Measurements from ENCODE around the gene PACS2.
"Not testable (repeated sequence)": the region's sequence is repeated elsewhere in the genome, so short reads cannot be mapped to it uniquely, and the experiment has no call there.

The PACS2 gene

GRCh38 chr14:105290621-105291346, 23.8 kb upstream of the PACS2 start:
- DNase-seq = no peak

DNA sequence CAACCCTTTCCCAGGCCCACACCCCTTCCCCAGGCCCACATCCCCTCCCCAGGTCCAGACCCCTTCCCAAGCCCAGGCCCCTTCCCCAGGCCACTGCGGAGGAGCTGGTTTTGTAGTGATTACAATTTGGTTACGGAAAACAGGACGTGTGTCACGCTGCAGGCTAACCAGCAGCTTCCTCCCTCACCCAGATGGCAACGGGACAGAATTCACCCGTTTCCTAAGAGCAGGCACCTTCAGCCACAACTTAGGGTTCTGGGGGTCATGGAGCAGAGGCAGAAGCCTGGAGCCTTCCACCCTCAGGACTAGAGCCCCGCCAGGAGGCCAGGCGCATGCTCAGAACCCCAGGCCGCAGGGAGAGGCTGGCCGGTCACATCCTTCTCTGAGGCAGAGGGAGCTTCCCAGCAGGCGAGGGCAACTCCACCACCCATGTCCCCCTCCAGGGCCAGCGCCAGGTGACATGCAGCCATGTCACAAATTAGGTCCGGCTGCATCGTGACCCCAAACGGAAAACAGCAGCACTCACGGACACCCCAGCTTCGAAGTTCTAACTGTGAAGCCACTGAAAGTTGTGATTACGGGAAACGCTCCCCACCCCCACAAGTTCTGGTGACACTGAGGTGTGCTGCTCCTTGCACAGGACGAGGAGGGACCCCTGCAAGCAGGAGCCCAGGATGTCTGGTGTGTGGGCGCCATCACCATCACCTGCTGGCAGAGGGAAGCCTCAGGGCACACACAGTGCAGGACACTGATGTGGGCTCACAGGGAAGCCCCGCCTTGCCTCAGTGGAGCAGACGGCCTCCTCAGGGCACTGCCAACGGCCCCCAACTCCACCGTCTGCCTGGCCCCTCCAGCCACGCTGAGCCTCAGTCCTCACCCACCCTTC, 21.5 kb upstream of the PACS2 start:
- DNase-seq = no peak

- peak; percentile 81 for DNase-seq
Measured at GRCh38 chr14:105294142-105294597, 20.4 kb upstream of the PACS2 start.

- not testable (repeated sequence) for DNase-seq
Measured at GRCh38 chr14:105297311-105297710, 17.2 kb upstream of the PACS2 start.

DNA sequence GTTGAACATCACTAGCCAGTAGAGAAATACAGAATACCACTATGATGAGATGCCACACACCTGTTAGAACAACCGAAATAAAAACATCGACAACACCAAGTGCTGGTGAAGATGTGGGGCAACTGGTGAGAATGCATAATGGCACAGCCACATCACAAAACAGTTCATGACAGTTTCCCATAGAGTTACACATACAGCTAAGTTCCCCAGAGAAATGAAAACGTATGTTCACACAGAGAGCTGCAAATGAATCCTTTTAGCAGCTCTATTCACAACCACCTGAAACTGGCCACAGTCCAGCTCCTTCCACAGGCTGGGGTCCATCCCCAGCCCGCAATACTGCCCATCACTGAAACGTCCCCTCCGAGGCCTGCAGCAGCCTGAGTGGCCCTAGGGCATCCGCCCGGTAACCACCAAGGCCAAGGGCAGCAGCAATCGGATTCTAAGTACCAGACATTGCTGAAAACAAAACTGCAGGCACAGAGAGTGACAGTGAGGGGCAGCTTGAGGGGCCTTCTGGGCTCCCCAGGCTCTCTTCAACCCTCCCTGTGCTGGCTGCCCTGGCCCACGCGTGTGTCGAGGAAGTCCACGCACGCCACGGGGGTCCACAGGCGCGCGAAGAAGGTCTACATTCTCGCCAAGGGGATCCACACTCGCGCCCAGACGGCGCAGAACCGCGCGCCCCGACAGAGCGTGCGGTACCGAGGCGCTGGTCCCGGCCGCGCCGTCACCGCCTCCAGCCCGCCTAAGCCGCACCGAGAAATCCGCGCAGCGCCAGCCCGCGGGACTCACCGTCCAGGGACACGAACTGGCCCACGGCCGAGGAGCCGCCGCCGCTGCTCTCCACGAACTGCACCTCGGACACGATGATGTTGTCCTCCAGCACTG, 14.7 kb upstream of the PACS2 start:
- no peak for DNase-seq

DNA sequence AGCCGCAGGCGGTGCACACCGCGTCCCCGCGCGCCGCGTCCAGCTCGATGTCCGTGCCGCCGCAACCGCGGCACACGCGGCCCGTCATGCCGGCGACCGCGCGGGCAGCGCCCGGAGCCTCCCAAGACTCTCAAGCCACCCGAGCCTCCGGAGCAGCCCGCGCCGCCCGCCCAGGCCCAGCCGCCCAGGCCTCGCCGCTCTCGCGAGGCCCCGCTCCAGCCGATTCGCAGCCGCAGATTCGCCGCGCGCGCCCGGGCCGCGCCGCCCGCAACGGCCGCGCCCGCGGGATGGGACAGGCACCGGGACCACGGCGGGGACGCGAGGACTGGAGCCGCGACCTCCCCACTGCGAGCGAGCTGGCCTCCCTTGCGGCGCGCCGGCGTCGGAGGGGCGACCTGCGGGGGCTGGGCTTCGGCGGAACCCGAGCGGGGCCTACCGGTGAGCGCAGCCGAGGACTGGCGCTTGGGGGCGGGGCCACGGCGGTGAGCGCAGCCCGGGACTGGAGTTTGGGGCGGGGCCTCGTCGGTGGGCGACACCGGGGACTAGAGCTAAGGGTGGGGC, 13.9 kb upstream of the PACS2 start, which contains the start of gene BRF1:
TSS of gene BRF1 (minus strand) at position 460 of the 561 bp plus-strand sequence. CDS start at position 88, 372 bp downstream.
- DNase-seq = peak; percentile 76

- DNase-seq = peak; percentile 97
Measured at GRCh38 chr14:105301103-105301914, 13.2 kb upstream of the PACS2 start.

DNA sequence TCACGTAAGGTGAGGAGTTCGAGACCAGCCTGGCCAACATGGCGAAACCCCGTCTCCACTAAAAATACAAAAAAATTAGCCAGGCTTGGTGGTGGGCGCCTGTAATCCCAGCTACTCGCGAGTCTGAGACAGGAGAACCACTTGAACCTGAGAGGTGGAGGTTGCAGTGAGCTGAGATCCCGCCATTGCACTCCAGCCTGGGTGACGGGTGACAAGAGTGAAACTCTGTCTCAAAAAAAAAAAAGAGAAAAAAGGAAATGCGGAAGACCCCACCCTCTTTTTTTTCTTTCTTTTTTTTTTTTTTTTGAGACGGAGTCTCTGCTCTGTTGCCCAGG, 12.7 kb upstream of the PACS2 start:
- not testable (repeated sequence) for DNase-seq

GRCh38 chr14:105303949-105304348, 10.6 kb upstream of the PACS2 start:
- no peak for DNase-seq

- no peak for DNase-seq
Measured at GRCh38 chr14:105304565-105304964, 10.0 kb upstream of the PACS2 start.

GRCh38 chr14:105305345-105305744, 9.2 kb upstream of the PACS2 start:
- no peak for DNase-seq

- no peak for DNase-seq
Measured at GRCh38 chr14:105305791-105306190, 8.8 kb upstream of the PACS2 start.

DNA sequence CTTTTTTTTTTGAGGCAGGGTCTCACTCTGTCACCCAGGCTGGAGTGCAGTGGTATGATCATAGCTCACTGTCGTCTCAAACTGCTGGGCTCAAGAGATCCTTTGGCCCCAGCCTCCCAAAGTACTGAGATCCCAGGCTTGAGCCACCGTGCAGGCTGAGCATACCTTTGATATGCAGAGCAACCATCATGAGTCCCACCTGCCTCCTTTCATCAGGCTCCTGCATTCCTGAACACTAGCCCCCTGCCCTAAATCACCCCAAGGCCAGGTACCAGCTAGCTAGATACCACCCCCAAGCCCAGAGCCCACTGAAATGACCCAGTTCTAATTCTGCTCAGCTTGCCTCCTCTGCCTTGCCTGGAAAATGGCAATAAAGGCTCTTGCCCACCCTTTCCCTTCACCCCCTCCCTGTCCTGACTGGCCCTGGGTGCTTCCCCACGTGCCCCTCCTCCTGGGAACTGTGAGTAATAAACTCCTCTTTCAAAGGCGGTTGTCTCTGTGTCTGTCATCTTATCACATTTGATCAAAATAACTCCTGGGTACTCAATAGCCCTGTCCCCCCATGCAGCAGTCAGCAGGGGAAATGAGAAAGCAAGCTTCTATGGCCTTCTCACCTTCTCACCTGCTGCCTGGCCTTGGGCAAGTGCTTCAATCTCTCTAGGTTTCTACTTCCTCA, 7.4 kb upstream of the PACS2 start:
- no peak for DNase-seq

DNA sequence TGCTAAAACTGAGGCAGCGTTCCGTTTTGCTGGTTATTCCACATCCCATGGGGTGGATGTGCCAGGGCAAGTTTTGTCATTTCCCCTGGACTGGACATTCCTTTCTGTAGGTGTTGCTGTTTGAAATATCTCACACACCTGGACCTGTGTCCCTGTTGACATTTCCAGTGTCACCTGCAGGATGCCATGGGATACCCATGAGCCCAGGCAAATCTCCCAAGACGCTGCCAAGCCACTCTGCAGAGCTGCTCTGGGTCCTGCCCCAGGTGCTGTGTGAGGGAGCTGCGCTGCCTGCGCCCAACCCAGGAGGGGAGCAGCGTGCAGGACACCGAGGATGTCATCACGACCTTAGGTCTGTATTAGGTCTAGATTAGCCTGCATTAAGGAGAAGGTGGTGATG, 5.2 kb upstream of the PACS2 start:
- no peak for DNase-seq

DNA sequence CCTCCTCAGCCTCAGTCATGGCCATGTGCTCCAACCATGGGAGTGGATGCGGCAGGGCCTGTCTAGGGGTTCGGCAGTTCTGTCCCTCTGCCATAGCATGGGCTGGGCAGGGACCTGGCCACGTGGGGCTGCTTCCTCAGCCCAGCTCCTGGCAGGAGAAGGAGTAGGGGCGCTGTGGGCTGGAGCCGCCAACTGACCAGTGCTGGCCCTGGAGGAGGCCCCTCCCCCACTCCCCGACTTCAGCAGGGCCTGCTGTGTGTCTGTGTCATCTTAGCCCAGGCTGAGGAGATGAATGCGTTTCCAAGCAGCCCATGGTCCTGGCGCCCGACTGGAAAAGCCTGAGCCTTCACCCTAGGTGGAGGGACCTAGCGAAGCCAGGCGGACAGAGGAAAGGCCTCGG, 2.7 kb upstream of the PACS2 start:
- no peak for DNase-seq

- no peak for DNase-seq
Measured at GRCh38 chr14:105312973-105313372, 1.6 kb upstream of the PACS2 start.

DNA sequence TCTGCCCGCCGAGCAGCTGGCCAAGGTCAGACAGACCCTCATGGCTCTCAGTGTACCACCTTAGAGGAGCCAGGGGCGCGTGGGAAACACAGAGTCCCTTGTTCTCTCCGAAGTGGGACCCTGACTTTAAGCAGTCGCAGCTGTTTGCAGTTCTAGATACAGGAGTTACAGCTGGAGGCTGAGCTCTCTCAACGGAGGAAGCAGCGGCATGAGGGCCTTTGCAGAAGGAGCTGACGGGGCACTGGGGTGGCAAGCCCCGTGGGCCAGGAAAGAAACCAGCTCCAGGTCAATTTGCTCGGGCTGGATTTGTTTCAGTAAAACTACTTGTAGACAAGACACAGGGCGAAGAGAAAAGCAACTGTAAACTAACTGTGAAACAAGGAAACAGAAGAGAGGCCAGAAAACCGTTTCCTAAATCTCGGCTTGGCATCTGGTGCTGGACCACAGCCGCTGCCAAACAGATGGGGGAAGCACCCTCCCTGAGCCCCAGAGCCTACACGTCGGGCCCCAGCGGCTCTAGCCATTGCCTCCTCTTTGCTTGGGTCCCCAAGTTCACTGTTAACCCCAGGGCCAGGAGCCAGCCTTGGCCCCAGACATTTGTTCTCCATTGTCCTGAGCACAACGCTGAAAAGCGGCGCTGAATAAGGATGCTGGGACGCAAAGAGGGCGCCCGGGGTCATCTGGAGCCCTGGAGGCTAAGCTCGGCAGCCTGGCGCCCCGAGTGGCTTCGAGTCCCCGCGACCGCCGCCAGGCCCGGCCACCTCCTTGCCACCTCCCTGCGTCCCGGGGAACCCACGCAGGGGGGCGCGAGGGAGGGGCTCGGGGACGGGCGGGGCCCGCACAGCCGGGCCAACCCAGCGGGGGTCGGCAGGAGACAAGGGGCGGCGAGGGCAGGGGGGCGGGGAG, 914 bp upstream of the PACS2 start:
- DNase-seq = peak; percentile 71

DNA sequence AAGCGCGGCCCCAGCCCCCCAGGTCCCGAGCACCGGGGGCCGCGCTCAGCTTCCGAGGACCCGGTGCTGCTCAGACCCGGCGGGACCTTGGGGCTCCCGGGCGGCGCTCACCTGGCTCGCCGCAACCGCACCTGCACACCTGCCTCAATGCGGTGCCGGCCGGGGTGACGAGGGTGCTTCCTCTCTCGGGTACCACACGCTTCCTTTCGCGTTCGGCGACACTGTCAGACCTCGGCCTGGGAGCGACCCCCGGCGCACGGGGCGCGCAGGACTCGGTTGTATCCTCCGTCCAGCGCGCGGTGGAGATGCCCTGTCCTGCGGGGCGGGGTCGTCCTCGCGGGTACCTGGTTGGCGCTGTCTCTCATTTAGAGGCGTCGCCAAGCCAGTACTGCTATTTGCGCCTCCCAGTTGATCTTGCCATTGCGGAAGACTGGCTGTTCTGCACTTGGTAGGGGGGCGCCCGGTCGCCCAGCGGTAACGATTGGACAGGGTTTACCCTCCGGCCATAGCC, 718 bp downstream of the PACS2 start:
- peak; percentile 44 for DNase-seq

- no peak for DNase-seq
Measured at GRCh38 chr14:105315941-105316576, 1.5 kb downstream of the PACS2 start.

All from eye (tissue), 1 donor.